HG03354 (cell line): Measurements from ENCODE around the gene SNX25.
"Not testable (repeated sequence)": the region's sequence is repeated elsewhere in the genome, so short reads cannot be mapped to it uniquely, and the experiment has no call there.

Experiments used
- ATAC-seq: cut with Tn5 transposase; IDR thresholded peaks from one replicate; pipeline ENCODE4 v1.9.1; 2021; ENCODE audit warnings: mild to moderate bottlenecking; ENCODE audit not compliant: unreplicated experiment, poor library complexity, severe bottlenecking

Gene SNX25

GRCh38 chr4:185225940-185226339 is 16.5 kb downstream of the SNX25 start:
- ATAC-seq: no peak

DNA sequence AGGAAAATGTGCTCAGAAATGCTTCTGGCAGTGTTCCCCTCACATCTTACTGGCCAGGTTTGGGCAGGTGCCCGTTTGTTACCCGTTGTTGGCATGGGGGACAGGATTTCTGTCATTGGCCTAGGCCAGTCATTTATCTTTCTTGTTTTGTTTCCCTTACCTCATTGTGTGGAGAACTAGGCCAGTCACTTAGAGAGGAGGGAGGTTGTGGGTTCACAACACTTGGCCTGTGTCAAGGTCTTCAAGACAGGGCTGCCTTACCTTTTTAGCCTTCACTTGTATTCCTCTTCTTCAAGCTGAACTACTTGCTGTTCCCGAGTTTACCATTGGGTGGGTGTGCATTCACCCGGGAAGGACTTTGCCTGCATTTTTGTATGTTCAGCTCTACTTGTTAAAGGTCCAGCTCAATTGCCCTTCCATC is 17.7 kb downstream of the SNX25 start:
- ATAC-seq: no peak

GRCh38 chr4:185227713-185228278 is 18.4 kb downstream of the SNX25 start:
- no peak for ATAC-seq

DNA sequence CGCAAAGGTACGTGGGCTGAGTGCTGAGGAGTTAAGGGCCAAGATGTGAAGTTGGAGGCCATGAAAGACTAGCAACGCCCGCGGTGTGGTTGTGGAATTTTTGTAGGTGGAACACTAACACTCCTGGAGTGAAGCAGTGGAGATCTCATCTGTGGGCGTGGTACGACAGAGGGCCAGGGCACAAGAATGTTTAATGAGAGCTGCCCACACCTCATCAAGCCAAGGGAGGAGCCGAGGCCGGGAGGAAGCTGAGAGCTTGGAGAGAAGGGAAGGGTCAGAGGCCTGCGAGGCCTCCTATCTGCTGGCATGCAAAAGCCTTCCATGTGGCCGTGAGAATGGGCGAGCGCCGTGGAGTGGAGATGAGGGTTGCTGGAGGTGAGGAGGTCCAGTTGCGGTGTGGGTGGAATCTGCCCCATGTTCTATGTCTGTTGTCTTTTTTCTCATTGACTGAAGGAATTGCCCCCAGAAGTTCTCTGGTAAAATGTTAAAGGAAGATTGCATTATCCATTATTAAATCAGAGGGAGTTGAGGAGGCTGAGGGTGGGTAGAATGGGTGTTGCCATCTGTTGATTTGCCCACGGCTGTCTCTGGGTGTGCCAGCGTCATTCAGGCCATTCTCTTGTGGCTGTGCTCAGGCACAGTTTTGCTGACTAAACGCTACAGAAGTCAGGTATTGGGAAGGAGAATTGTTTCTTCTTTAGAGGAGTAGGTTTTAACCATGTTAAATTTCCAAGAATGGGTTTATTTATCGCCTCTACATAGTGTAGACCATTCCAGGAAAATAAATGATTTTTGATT is 19.8 kb downstream of the SNX25 start:
- ATAC-seq: no peak

DNA sequence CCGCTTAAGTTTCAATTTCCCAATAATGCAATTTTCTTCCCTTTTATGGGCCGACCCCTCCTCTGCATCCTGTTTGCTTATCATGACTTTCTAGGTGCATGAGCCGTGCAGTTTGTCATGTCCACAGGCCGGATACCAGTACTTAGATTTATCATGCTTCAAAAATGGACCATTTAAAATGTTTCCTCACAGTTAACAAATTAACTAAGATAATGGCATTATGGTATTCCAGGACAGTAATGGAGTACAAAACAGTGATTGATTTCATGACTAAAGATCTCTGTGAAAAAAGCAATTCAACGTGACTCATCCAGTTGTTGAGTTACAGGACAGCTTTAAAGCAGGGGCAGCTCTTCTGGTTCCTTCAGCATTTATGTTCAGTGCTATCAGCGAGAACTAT is 23.0 kb downstream of the SNX25 start:
- ATAC-seq: no peak

DNA sequence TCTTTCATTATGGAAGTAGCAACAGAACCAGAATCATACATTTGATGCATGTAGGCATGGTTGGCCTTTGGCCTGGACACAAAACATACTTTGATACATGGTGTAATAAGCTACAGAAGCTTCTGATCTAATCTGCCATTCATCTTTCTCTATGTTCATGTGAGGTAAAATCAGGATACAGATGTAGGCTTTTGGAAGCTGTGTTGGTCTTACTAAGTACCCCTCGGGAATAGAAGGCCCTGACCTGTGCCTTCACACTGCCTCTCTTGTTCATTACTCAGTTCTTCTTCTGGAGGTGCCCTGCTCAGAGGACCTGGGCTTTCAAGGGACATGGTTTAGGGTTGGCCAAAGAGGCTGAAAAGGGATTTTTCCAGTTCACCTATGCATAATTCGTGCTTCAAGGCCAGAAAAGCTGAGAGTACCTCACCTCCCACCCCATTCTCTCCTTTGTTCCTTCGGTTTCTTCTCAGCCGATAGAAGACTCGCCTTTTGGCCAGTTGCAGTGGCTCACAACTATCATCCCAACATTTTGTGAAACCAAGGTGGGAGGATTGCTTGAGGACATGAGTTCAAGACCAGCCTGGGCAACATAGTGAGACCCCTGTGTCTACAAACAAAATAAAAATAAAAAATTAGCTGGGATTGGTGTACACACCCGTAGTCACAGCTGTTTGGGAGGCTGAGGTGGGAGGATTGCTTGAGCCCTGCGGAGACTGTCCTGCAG is 25.9 kb downstream of the SNX25 start:
- no peak for ATAC-seq

DNA sequence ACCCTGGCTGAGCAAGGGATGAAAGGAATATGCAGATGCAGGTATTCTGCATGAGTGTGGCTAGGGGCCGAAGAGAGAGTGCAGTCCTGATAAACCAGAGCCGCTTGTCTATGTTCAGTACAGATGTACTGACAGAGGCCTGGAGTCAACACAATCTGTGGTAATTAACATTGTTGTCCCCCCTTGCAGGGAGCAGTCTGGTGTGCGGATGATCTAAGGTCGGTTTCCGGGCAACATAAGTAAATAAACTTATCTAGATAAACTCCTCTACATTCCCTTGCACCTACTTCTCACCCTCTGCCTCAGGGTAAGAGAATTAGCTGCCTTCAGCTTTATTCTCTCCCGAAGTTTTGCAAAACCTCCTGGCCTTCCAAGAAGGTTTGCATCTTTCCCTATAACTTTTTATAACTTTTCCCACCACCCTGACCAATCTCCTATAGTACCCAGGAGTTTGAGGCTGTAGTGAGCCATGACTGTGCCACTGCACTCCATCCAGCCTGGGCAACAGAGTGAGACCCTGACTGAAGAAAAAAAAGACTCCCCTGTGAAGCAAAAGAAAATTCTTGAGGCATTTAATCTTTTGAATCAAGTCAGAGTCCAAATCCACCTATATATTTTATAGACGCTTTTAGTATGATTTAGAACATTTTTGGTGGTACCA is 26.6 kb downstream of the SNX25 start:
- ATAC-seq: no peak

- no peak for ATAC-seq
Measured at GRCh38 chr4:185237175-185237574, 27.8 kb downstream of the SNX25 start.

- no peak for ATAC-seq
Measured at GRCh38 chr4:185238215-185238681, 28.9 kb downstream of the SNX25 start.

- no peak for ATAC-seq
Measured at GRCh38 chr4:185238750-185239149, 29.4 kb downstream of the SNX25 start.

GRCh38 chr4:185240486-185240885 is 31.1 kb downstream of the SNX25 start:
- ATAC-seq: not testable (repeated sequence)

DNA sequence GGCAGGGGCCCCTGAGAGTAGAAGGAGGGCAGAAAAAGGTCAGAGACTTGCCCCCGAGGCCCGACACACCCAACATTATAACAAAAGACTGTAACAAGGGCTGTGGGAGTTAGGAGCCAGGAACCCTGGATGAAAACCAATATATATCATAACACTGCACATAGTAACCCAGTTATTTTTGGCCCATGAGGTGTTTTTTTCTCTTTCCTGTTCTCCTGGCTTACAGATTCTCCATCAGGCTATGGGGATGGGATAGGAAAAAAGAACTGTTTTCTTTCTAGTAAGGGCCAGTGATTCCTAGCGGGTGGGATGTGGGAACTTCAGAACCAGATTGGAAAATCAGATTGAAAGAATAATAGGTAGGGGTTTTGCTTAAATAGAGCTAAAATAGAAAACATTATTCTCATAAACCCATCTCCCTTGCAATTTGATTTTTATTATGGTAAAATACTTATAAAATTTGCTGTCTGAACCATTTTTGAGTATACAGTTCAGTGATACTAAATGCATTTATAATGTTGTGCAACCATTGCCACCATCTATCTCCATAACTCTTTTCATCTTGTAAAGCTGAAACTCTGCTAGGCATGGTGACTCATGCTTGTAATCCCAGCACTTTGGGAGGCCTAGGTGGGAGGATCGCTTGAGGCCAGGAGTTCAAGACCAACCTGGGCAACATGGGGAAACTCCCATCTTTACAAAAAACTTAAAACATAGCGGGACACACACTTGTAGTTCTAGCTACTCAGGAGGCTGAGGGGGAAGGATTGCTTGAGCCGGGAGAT is 33.5 kb downstream of the SNX25 start:
- no peak for ATAC-seq

DNA sequence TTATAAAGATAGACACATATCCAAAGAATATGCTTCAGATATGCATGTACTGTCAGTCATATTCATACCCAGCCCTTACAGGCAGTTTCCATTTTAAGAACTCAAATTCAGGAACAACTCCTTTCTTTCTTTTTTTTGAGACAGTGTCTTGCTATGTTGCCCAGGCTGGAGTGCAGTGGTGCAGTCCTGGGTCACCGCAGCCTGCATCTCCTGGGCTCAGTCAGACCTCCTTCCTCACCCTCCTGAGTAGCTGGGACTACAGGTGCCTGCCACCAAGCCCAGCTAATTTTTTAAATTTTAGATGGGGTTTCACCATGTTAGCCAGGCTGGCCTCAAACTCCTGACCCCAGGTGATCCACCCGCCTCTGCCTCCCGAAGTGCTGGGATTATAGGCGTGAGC is 34.5 kb downstream of the SNX25 start:
- no peak for ATAC-seq

DNA sequence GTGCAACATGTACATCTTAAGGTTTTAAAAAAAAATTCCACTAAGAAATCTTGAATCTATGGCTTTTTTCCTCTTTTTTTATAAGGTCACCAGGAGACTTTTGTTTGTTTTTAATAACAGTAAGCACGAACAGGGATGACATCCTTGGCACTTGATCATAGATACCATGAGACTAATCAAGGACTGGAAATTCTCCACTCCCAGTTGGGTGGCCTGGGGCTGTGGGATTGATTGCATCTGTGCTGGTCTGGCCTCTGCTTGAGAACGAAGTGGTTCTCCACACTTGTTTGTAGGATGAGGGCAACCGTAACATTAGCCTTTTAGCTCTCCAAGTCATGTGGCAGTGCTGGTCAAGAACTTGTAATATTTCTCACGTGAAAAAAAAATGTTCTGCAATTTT is 35.4 kb downstream of the SNX25 start:
- no peak for ATAC-seq

- no peak for ATAC-seq
Measured at GRCh38 chr4:185246453-185246852, 37.1 kb downstream of the SNX25 start.

- ATAC-seq: no peak
Measured at GRCh38 chr4:185247151-185247550, 37.8 kb downstream of the SNX25 start.

DNA sequence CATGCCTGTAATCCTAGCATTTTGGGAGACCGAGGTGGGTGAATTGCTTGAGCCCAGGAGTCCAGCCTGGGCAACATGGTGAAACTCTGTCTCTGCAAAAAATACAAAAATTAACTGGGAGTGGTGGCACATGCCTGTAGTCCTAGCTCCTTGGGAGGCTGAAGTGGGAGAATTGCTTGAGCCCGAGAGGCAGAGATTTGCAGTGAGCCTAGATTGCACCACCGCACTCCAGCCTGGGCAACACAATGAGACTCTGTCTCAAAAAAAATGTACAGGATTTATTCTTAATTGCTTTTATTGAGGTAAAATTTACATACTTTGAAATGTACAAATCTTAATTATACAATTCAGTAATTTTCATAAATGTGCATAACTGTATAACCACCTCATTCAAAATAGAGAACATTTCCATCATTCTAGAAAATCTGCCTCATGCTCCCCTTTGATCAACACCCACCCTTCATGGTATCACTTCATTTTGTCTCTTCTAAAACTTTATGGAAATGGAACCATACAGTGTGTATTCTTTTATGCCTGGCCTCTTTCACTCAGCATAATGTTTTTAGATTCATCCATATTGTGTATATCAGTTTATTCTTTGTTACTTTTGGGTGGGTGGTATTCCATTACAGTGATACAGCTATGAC is 39.1 kb downstream of the SNX25 start:
- ATAC-seq: no peak

DNA sequence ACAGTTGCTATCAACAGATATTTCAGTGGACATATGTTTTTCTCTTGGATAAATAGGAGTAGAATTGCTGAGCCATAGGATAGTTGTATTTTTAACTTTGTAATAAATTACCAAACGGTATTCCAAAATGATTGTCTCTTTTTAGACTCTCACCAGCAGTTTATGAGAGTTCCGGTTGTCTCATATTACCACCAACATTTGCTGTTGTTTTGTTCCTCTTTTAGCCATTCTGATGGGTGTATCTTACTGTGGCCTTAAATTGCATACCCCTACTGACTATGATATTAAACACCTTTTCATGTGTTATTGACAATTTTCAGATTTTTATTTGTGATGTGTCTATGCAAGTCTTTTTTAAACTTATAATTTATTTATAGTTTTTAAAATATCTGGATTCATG is 39.7 kb downstream of the SNX25 start:
- ATAC-seq: no peak

DNA sequence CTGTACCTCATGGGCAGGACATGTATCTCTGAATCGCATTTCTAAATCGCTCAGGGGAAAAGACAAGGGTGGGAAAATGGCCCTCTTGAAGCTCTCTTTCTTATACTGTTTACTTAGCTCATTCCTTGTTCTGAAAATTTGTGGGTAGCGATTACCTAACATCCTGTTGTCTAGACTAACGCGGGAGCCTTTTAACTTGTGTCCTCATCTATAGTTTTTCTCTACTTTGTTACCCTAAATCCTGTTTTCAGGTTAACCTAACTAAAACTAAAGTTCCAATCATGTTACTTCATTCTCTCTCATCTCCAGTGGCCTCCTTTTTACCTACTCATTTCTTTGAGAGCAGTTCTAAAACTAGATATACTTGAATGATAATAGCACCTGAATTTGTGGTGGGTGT is 45.0 kb downstream of the SNX25 start:
- no peak for ATAC-seq
